WTC11 (cell line): ENCODE results near the gene VWA7. TPM values are rescaled to one million over a fixed set of nuclear protein-coding genes. Genes with fewer than 3 reads are reported as not detected.

ENCODE experiments used
- ATAC-seq: fragments of 200-7000 bp; cut with Tn5 transposase; 2 replicates; pipeline ENCODE4 v1.10.0; 2021; ENCODE audit warnings: mild to moderate bottlenecking, moderate library complexity
- CTCF ChIA-PET: fragments of 300-600 bp; sonication (Branson Sonifier 250); formaldehyde crosslinking; loops from one replicate; lab custom pipeline; 2021; ENCODE audit warnings: antibody characterized with exemption; lab: Charles Lee
- POLR2A ChIA-PET: fragments of 350-600 bp; sonication (Branson Sonifier 250); formaldehyde crosslinking; loops from one replicate; lab custom pipeline; 2021; ENCODE audit warnings: antibody characterized with exemption; lab: Charles Lee
- DNase-seq: peaks from one replicate; pipeline ENCODE4 v3.0.0; 2021; ENCODE audit warnings: low spot score
- H3K27ac Mint-ChIP-seq: 2 replicates; pipeline ENCODE4 v1.8.0; 2021; ENCODE audit warnings: mixed read lengths
- H3K27me3 Mint-ChIP-seq: 2 replicates; pipeline ENCODE4 v1.8.0; 2021; ENCODE audit warnings: low read depth, mild to moderate bottlenecking, moderate library complexity, mixed read lengths
- H3K36me3 Mint-ChIP-seq: 2 replicates; pipeline ENCODE4 v1.8.0; 2021; ENCODE audit warnings: mixed read lengths
- H3K4me1 Mint-ChIP-seq: 2 replicates; pipeline ENCODE4 v1.8.0; 2022; ENCODE audit warnings: mixed read lengths
- H3K4me3 Mint-ChIP-seq: 2 replicates; pipeline ENCODE4 v1.8.0; 2021; ENCODE audit warnings: mild to moderate bottlenecking, moderate library complexity, mixed read lengths
- H3K9me3 Mint-ChIP-seq: 2 replicates; pipeline ENCODE4 v1.8.0; 2021; ENCODE audit warnings: mixed read lengths
- ARID4B ChIP-seq: sonication (generic); formaldehyde crosslinking; IDR thresholded peaks from 2 replicates; pipeline ENCODE4 v1.8.0; 2023; ENCODE audit warnings: missing genetic modification reagents, mild to moderate bottlenecking, borderline replicate concordance
- CREB1 ChIP-seq: sonication (generic); formaldehyde crosslinking; IDR thresholded peaks from 2 replicates; pipeline ENCODE4 v1.8.0; 2023; ENCODE audit warnings: mild to moderate bottlenecking, missing genetic modification reagents
- ELF4 ChIP-seq: sonication (generic); formaldehyde crosslinking; IDR thresholded peaks from 2 replicates; pipeline ENCODE4 v1.8.1; 2022; ENCODE audit warnings: low read depth, mild to moderate bottlenecking, moderate library complexity, missing genetic modification reagents
- FOXJ3 ChIP-seq: sonication (generic); formaldehyde crosslinking; IDR thresholded peaks from 2 replicates; pipeline ENCODE4 v1.9.0; 2021; ENCODE audit warnings: missing genetic modification reagents, mild to moderate bottlenecking, borderline replicate concordance
- GABPB1 ChIP-seq: sonication (generic); formaldehyde crosslinking; IDR thresholded peaks from 2 replicates; pipeline ENCODE4 v1.8.1; 2023; ENCODE audit warnings: mild to moderate bottlenecking, missing genetic modification reagents
- IRF2 ChIP-seq: sonication (generic); formaldehyde crosslinking; IDR thresholded peaks from 2 replicates; pipeline ENCODE4 v1.8.0; 2022; ENCODE audit warnings: low read depth, missing genetic modification reagents, borderline replicate concordance
- JAZF1 ChIP-seq: fragments of 250-450 bp; sonication (Bioruptor Pico); IDR thresholded peaks from 2 replicates; pipeline ENCODE4 v1.9.0; 2021; ENCODE audit warnings: moderate library complexity, mild to moderate bottlenecking, inconsistent platforms
- MYBL2 ChIP-seq: sonication (generic); formaldehyde crosslinking; IDR thresholded peaks from 2 replicates; pipeline ENCODE4 v1.8.1; 2023; ENCODE audit warnings: mild to moderate bottlenecking, moderate library complexity, missing genetic modification reagents
- PRDM15 ChIP-seq: sonication (generic); formaldehyde crosslinking; IDR thresholded peaks from 2 replicates; pipeline ENCODE4 v1.8.0; 2022; ENCODE audit warnings: missing genetic modification reagents
- TCF7 ChIP-seq: sonication (generic); formaldehyde crosslinking; IDR thresholded peaks from 2 replicates; pipeline ENCODE4 v1.8.0; 2022; ENCODE audit warnings: mild to moderate bottlenecking, low read depth, missing genetic modification reagents, moderate library complexity
- TEAD1 ChIP-seq: sonication (generic); formaldehyde crosslinking; IDR thresholded peaks from 2 replicates; pipeline ENCODE4 v1.8.0; 2022; ENCODE audit warnings: mild to moderate bottlenecking, missing genetic modification reagents
- TP53 ChIP-seq: sonication (generic); formaldehyde crosslinking; IDR thresholded peaks from 2 replicates; pipeline ENCODE4 v1.8.1; 2023; ENCODE audit warnings: mild to moderate bottlenecking, missing genetic modification reagents
- USF1 ChIP-seq: sonication (generic); formaldehyde crosslinking; IDR thresholded peaks from 2 replicates; pipeline ENCODE4 v1.8.0; 2022; ENCODE audit warnings: mild to moderate bottlenecking, missing genetic modification reagents
- ZBTB21 ChIP-seq: sonication (generic); formaldehyde crosslinking; IDR thresholded peaks from 2 replicates; pipeline ENCODE4 v1.8.1; 2023; ENCODE audit warnings: mild to moderate bottlenecking, missing genetic modification reagents, borderline replicate concordance
- ZBTB43 ChIP-seq: sonication (generic); formaldehyde crosslinking; IDR thresholded peaks from 2 replicates; pipeline ENCODE4 v1.8.1; 2023; ENCODE audit warnings: mild to moderate bottlenecking, missing genetic modification reagents
- ZNF138 ChIP-seq: sonication (generic); formaldehyde crosslinking; conservative IDR thresholded peaks from 2 replicates; pipeline ENCODE4 v1.8.1; 2022; ENCODE audit warnings: mild to moderate bottlenecking, moderate library complexity, missing genetic modification reagents
- ZNF512 ChIP-seq: sonication (generic); formaldehyde crosslinking; IDR thresholded peaks from 2 replicates; pipeline ENCODE4 v1.8.1; 2022; ENCODE audit warnings: missing genetic modification reagents, borderline replicate concordance
- total RNA-seq: library from RNA; stranded (reverse); gene quantifications from 3 replicates; pipeline ENCODE4 v1.2.3, GENCODE V29; 2021
- TF ChIP-seq, protein P1 (sequence below): sonication (generic); formaldehyde crosslinking; IDR thresholded peaks from 2 replicates; pipeline ENCODE4 v1.8.0; 2022; ENCODE audit warnings: mild to moderate bottlenecking, missing genetic modification reagents
- TF ChIP-seq, protein P2 (sequence below): sonication (generic); formaldehyde crosslinking; IDR thresholded peaks from 2 replicates; pipeline ENCODE4 v1.8.1; 2023; ENCODE audit warnings: mild to moderate bottlenecking, missing genetic modification reagents, moderate library complexity
- TF ChIP-seq, protein P3 (sequence below): sonication (generic); formaldehyde crosslinking; conservative IDR thresholded peaks from 2 replicates; pipeline ENCODE4 v1.8.1; 2022; ENCODE audit warnings: mild to moderate bottlenecking, missing genetic modification reagents

Gene VWA7
- total RNA-seq, 1 experiment from 2014 or later = 1.8 TPM

DNA sequence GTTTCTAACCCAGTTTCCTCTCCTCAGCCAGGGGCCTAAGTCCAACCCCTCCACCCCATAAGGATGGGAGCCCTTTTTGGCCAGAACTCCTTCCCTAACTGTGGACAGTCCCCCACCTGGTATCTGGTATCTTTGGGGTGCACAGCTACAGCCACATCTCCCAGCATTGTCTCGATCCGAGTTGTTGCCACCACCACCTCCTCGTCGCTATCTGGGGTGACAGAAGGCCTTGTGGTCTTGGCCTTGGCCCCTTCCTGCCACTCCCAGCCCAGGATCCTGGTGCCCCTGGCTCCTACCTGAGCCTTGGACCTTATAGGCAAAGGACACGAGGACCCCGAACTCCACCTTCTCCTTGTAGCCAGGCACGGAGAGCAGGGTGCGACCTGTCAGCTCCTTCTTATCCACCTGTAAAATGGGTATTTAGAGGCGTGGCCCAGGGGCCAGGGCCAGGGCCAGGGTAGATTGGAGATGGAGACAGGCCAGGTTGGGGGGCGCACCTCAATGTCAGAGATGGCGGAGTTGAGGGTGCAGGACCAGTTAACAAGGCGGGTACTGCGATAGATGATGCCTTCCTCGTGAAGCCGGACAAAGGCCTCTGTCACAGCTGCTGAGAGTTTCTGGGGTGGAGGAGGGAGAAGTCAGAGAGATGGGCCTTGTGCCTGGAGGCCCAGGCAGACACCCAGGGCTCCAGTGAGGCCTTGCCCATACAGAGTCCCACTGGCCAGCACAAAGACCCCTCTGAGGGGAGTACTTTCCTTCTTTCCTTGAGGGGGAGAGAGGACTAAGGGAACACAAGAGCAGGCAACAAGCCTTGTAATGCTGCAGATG is 7.2 kb upstream of the VWA7 start:
- no peak for DNase-seq
- Mint-ChIP-seq H3K36me3 (peaks cover 35% of the 10 kb centered on the region), H3K4me1 (no peaks in the 10 kb centered on the region)

DNA sequence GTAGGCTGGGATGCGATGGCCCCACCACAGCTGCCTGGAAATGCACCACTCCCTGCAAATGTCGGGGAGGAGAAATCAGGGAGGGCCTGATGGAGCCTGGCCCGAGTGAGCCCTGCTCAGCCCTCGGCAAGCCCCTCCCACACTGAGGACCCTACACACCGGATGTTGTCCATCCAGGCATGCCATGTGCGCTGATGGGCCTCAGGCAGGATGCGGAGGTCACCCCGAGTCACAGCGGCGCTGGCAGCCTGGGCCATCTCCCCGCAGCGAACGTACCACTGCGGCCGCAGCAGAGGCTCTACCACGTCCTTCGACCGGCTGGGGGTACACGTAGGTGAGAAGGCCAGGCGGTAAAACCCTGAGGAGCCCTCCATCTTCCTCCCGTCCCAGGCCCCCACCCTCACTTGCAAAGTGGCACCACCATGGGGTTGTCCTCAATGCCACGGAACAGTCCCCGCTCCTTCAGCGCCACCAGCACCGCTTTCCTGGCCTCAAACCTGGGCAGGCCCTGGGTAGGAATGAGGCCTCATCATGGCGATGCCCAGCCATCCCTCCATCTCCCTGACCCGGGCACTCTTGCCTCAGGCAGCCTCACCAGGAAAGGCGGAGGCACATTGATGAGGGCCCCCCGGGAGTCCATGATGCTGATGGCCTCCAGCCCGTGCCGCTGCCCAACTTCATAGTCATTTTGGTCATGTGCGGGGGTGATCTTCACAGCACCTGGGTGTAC is 5.2 kb upstream of the VWA7 start:
- no peak for DNase-seq
- Mint-ChIP-seq H3K9me3 (no peaks in the 10 kb centered on the region), H3K36me3 (peaks cover 31% of the 10 kb centered on the region), H3K4me3 (no peak overlapping the region), H3K27me3 (no peaks in the 10 kb centered on the region), H3K4me1 (no peaks in the 10 kb centered on the region), H3K27ac (no peak overlapping the region)
- peak; percentile 11; the same call in 1 of the 2 replicates for ATAC-seq
- ChIA-PET POLR2A (no interaction called here), CTCF (interaction anchor here (0.9 to 1.1 kb wide), 2 partner anchors 9 to 13 kb away, joined by 3 to 4 read pairs; no protein-coding TSS in a partner anchor)
- TF ChIP-seq PRDM15 (CRISPR knock-in tag) (no peak), TEAD1 (CRISPR knock-in tag) (no peak), ZNF138 (no peak), IRF2 (CRISPR knock-in tag) (no peak), MYBL2 (no peak), ELF4 (no peak), GABPB1 (no peak), USF1 (CRISPR knock-in tag) (no peak), ZNF512 (CRISPR knock-in tag) (no peak), ARID4B (CRISPR knock-in tag) (no peak), ZBTB43 (CRISPR knock-in tag) (no peak), TCF7 (no peak), ZBTB21 (CRISPR knock-in tag) (no peak), CREB1 (CRISPR knock-in tag) (no peak)
- TF ChIP-seq, protein P1, sequence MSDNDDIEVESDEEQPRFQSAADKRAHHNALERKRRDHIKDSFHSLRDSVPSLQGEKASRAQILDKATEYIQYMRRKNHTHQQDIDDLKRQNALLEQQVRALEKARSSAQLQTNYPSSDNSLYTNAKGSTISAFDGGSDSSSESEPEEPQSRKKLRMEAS (CRISPR knock-in tag) = no peak
- TF ChIP-seq, protein P2, sequence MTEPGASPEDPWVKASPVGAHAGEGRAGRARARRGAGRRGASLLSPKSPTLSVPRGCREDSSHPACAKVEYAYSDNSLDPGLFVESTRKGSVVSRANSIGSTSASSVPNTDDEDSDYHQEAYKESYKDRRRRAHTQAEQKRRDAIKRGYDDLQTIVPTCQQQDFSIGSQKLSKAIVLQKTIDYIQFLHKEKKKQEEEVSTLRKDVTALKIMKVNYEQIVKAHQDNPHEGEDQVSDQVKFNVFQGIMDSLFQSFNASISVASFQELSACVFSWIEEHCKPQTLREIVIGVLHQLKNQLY (CRISPR knock-in tag) = no peak
- TF ChIP-seq, protein P3, sequence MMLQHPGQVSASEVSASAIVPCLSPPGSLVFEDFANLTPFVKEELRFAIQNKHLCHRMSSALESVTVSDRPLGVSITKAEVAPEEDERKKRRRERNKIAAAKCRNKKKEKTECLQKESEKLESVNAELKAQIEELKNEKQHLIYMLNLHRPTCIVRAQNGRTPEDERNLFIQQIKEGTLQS = no peak

More for the DNA sequence above, 7.2 kb upstream of the VWA7 start:
- ChIA-PET POLR2A (interaction anchor here (0.7 kb wide), 1 partner anchor 23 kb away, joined by 4 read pairs; no protein-coding TSS in a partner anchor), CTCF (interaction anchor here (0.9 to 2.6 kb wide), 3 partner anchors 12 to 18 kb away, joined by 3 to 11 read pairs (median 3); no protein-coding TSS in a partner anchor)
- H3K27me3 Mint-ChIP-seq = no peaks in the 10 kb centered on the region
- H3K27ac Mint-ChIP-seq = no peak overlapping the region; the same call in 1 of the 2 replicates
- TF ChIP-seq JAZF1 (CRISPR knock-in tag) (no peak), TP53 (CRISPR knock-in tag) (no peak), FOXJ3 (CRISPR knock-in tag) (no peak)
- H3K9me3 Mint-ChIP-seq = no peaks in the 10 kb centered on the region
- no peak overlapping the region for H3K4me3 Mint-ChIP-seq
- no peak for ATAC-seq
